Measurements from ENCODE around the gene BMPR1B. TPM values are rescaled to one million over a fixed set of nuclear protein-coding genes. Genes with fewer than 3 reads are reported as not detected.

The BMPR1B gene
- total RNA-seq, 3 donors from 2014 or later (not counting 1 experiment from before 2014, with no cell fraction given): 0.25 TPM; not detected in 2

DNA sequence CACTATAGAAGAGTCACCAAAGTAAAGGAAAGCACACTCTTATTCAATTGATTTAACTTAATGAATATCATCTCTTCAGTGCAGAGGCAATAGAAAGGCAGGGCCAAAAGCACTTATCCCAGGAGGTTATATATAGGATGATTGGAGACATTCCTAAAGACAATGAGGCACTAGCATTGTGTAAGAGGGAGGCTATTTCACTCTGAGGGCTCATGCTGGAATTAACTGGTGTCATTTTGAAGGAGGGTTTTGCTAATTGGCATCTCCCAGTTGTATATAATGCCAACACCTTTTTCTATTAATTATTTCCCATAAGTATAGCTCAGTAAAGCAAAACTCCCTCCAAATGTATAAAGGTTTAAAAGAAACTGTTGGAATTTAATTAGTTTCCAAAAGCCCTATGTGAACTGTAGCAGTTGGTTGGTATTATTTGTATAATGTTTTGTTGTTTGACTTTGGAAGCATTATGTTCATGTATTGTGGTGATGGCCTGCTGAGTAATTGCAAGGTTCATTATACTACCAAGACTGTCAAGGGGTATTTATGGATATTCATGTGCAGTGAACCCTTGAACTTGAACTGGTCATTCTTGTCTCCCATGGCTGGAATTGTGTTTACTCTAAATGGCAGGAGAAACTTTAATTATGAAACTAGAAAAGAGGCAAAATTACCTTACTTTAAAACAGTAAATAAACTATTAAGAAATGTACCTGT, 270.3 kb downstream of the BMPR1B start:
- no peaks in the 10 kb centered on the region for H3K36me3 ChIP-seq (ENCODE audit: control insufficient read depth, insufficient read depth, low read length)

GRCh38 chr4:95038791-95039190, 281.0 kb downstream of the BMPR1B start:
- Mint-ChIP-seq H3K4me3 (no peak overlapping the region), H3K27ac (no peak overlapping the region), H3K4me1 (no peaks in the 10 kb centered on the region), H3K36me3 (no peaks in the 10 kb centered on the region), H3K9me3 (peaks cover 9 to 12% of the 10 kb centered on the region in 2 donors), H3K27me3 (ENCODE audit: low read depth in 2 of 2) (peaks cover 9 to 10% of the 10 kb centered on the region in 2 donors)
- H3K4me1 ChIP-seq (ENCODE audit: control insufficient read depth, insufficient read depth, low read length): no peaks in the 10 kb centered on the region
- no peaks in the 10 kb centered on the region for H3K27me3 ChIP-seq (ENCODE audit: control insufficient read depth, insufficient read depth, low read length)
- no peak overlapping the region for H3K4me3 ChIP-seq (ENCODE audit: low read length)
- ATAC-seq: no peak
- no peak for DNase-seq
- H3K27ac ChIP-seq (ENCODE audit: low read length): no peak overlapping the region
- H3K9me3 ChIP-seq (ENCODE audit: control insufficient read depth, insufficient read depth, low read length): no peaks in the 10 kb centered on the region
- no peaks in the 10 kb centered on the region for H3K36me3 ChIP-seq (ENCODE audit: control insufficient read depth, insufficient read depth, low read length)
- no CpG with 5 or more reads among the region's 4 CpGs for WGBS (ENCODE audit: insufficient coverage)
- TF ChIP-seq, protein P1, sequence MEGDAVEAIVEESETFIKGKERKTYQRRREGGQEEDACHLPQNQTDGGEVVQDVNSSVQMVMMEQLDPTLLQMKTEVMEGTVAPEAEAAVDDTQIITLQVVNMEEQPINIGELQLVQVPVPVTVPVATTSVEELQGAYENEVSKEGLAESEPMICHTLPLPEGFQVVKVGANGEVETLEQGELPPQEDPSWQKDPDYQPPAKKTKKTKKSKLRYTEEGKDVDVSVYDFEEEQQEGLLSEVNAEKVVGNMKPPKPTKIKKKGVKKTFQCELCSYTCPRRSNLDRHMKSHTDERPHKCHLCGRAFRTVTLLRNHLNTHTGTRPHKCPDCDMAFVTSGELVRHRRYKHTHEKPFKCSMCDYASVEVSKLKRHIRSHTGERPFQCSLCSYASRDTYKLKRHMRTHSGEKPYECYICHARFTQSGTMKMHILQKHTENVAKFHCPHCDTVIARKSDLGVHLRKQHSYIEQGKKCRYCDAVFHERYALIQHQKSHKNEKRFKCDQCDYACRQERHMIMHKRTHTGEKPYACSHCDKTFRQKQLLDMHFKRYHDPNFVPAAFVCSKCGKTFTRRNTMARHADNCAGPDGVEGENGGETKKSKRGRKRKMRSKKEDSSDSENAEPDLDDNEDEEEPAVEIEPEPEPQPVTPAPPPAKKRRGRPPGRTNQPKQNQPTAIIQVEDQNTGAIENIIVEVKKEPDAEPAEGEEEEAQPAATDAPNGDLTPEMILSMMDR (IDR thresholded peaks at IDR 0.05): no peak
- intact Hi-C loops (cut with micrococcal nuclease): no loop called here

More for the DNA sequence above, 270.3 kb downstream of the BMPR1B start:
- Histone ChIP-seq H3K4me3 (ENCODE audit: low read length) (no peak overlapping the region), H3K9me3 (ENCODE audit: control insufficient read depth, insufficient read depth, low read length) (no peaks in the 10 kb centered on the region), H3K27ac (ENCODE audit: low read length) (no peak overlapping the region), H3K4me1 (ENCODE audit: control insufficient read depth, insufficient read depth, low read length) (no peaks in the 10 kb centered on the region), H3K27me3 (ENCODE audit: control insufficient read depth, insufficient read depth, low read length) (no peaks in the 10 kb centered on the region)
- TF ChIP-seq, protein P1 (IDR thresholded peaks at IDR 0.05): no peak
- ATAC-seq (no peak), DNase-seq (no peak)
- no peak overlapping the region for H3K4me3 Mint-ChIP-seq
- intact Hi-C loops (cut with micrococcal nuclease): no loop called here
- no peaks in the 10 kb centered on the region for H3K36me3 Mint-ChIP-seq
- H3K9me3 Mint-ChIP-seq: peaks cover 0 to 4% of the 10 kb centered on the region in 2 donors
- no peak overlapping the region for H3K27ac Mint-ChIP-seq
- H3K4me1 Mint-ChIP-seq: peaks cover 0 to 6% of the 10 kb centered on the region in 2 donors
- no peaks in the 10 kb centered on the region for H3K27me3 Mint-ChIP-seq (ENCODE audit: low read depth in 2 of 2)

- H3K4me3 ChIP-seq (ENCODE audit: low read length): no peak overlapping the region
- intact Hi-C loops (cut with micrococcal nuclease): no loop called here
- no peak for ATAC-seq
- no peaks in the 10 kb centered on the region for H3K4me1 ChIP-seq (ENCODE audit: control insufficient read depth, insufficient read depth, low read length)
- H3K9me3 ChIP-seq (ENCODE audit: control insufficient read depth, insufficient read depth, low read length): no peaks in the 10 kb centered on the region
- Mint-ChIP-seq H3K27me3 (ENCODE audit: low read depth in 2 of 2) (no peaks in the 10 kb centered on the region), H3K9me3 (no peaks in the 10 kb centered on the region), H3K36me3 (no peaks in the 10 kb centered on the region), H3K27ac (no peak overlapping the region), H3K4me1 (no peaks in the 10 kb centered on the region), H3K4me3 (no peak overlapping the region)
- no peak for DNase-seq
- TF ChIP-seq, protein P1 (IDR thresholded peaks at IDR 0.05): no peak
- H3K27me3 ChIP-seq (ENCODE audit: control insufficient read depth, insufficient read depth, low read length): no peaks in the 10 kb centered on the region
- WGBS (ENCODE audit: insufficient coverage): 84% methylated on average over 4 of the region's 5 CpGs
- no peaks in the 10 kb centered on the region for H3K36me3 ChIP-seq (ENCODE audit: control insufficient read depth, insufficient read depth, low read length)
- no peak overlapping the region for H3K27ac ChIP-seq (ENCODE audit: low read length)
Measured at GRCh38 chr4:95044324-95044837, 286.6 kb downstream of the BMPR1B start.

- no peak overlapping the region for H3K4me3 Mint-ChIP-seq
- WGBS (ENCODE audit: insufficient coverage): 84% methylated on average over 3 of the region's 3 CpGs
- H3K9me3 ChIP-seq (ENCODE audit: control insufficient read depth, insufficient read depth, low read length): no peaks in the 10 kb centered on the region
Measured at GRCh38 chr4:95045429-95045828, 287.7 kb downstream of the BMPR1B start.

More at GRCh38 chr4:95045429-95045828, 287.7 kb downstream of the BMPR1B start:
- Mint-ChIP-seq H3K27ac (no peak overlapping the region), H3K27me3 (ENCODE audit: low read depth in 2 of 2) (no peaks in the 10 kb centered on the region), H3K9me3 (no peaks in the 10 kb centered on the region), H3K4me1 (no peaks in the 10 kb centered on the region), H3K36me3 (no peaks in the 10 kb centered on the region)
- ATAC-seq (no peak), DNase-seq (no peak)
- Histone ChIP-seq H3K36me3 (ENCODE audit: control insufficient read depth, insufficient read depth, low read length) (no peaks in the 10 kb centered on the region), H3K27me3 (ENCODE audit: control insufficient read depth, insufficient read depth, low read length) (no peaks in the 10 kb centered on the region), H3K4me3 (ENCODE audit: low read length) (no peak overlapping the region), H3K4me1 (ENCODE audit: control insufficient read depth, insufficient read depth, low read length) (no peaks in the 10 kb centered on the region), H3K27ac (ENCODE audit: low read length) (no peak overlapping the region)
- intact Hi-C loops (cut with micrococcal nuclease): no loop called here
- TF ChIP-seq, protein P1 (IDR thresholded peaks at IDR 0.05): no peak

Measured in natural killer cell (primary cell).